Stimulated activated CD4-positive, alpha-beta T cell treated with anti-CD3 and anti-CD28 coated beads, TNF-alpha, amount 100 ng/mL, for 1 hour (primary cell): Measurements from ENCODE around the gene VMP1.

Experiments used
- DNase-seq, 3 donors: peaks; one replicate each; pipeline ENCODE4 v3.0.0-alpha.2; 2020; ENCODE audit warnings: low read depth in 3 of 3, low spot score in 1 of 3

Gene VMP1

DNA sequence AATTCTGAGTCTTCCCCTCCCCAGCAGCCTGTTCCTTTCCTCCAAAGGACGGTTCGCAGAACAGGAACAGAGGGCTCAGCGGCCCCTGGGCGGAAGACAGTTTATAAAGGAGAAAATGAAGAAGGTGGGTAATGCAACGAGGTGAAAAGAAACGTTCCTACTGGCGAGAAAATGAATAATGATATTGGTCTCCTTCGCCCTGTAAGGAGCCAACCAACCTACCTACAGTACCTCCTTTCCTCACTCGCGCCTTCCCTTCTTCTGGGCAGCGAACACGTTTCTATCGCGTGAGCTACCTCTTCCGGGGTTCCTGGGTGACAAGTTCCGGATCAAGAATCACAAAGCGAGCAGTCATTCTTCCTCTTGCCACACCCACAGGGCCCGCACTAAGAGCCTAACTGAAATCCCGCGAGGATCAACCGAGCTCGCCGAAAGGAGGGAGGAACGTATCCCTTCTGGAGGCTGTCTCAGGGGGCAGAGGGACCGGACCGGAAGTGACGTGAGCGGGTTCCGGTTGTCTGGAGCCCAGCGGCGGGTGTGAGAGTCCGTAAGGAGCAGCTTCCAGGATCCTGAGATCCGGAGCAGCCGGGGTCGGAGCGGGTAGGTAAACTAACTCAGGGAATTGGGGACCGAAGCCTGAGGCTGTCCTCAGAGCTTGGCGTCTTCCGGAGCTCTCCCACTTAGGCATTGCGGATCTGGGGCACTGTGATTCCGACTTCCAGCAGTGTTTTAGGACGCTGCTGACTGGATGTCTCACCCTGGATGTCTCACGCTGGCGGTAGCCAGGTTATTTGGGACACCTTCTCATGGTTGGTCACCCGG, at the start of gene VMP1, which contains the start of gene PTRH2:
Gene VMP1, plus strand, starts transcription at position 506 of the 822 bp plus-strand sequence. CDS start 23,793 bp downstream, outside the sequence.
Gene PTRH2, minus strand, starts transcription at position 282 of the 822 bp plus-strand sequence. CDS start 9,452 bp downstream, outside the sequence.
- DNase-seq = peak; percentile 63 to 75 (median 67)

DNA sequence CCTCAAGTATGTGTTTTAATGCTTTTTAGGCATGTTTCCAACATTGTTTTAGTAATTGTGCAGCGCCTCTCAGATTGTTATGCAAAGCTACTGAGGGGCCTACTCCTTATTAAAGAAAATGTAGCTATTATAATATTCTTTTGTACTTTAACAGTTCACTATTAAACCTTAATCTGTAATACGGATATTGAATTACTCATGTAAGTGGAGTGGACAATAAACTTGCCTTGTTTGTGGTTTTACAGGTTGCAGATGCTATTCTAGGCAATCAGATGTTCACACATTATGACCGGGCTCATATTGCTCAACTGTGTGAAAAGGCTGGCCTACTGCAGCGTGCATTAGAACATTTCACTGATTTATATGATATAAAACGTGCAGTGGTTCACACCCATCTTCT, 41.2 kb upstream of the VMP1 start:
- no peak for DNase-seq

DNA sequence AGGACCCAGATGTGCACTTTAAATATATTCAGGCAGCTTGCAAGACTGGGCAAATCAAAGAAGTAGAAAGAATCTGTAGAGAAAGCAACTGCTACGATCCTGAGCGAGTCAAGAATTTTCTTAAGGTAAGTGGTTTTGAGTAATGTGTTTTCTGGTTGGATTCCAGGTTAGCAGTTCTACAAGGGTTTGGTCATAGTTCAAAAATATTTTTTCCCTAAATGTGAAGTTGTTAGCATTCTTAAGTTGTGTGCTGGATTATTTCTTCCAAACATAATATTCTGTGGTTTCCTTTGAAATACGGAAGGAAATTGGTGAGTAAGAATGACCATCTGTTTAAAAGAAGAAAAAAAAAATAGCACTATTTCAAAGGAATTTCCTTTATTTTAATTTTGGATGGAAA, 38.6 kb upstream of the VMP1 start:
- no peak for DNase-seq

DNA sequence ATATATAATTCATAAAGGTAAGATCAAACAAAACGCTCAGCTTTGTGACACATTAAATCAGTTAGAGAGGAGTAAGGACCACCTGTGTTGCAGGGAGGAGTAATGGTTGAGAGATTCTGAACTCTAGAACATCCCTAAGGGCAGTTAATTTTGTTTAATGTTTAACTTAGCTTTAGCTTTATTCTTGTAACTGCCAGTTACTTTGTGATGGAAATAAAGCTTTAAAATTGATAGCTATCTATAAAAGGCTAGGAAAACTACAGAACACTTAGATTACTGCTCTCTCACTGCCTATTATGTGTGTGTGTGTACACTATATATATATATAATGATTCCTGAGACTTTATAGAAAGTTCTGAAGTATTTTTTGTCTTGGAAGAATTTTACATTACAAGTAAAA, 38.0 kb upstream of the VMP1 start:
- DNase-seq = no peak

DNA sequence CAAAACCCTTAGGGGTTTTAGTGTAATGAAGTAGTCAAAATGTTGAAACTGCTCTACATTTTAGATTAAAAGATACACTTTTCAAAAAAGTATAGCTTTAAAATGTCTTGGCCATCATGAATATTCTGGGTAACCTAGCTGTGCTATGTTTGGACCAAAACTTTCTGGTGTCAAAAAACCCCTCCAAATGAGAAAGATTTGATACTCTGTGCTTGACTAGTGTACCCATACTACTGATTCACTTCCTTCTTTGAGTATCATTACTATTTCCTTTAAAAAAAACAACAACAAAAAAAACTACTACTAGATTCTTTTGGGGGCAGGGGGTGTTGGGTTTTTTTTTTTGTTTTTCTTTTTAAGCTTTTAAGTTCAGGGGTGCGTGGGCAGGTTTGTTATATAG, 37.5 kb upstream of the VMP1 start:
- DNase-seq = no peak

DNA sequence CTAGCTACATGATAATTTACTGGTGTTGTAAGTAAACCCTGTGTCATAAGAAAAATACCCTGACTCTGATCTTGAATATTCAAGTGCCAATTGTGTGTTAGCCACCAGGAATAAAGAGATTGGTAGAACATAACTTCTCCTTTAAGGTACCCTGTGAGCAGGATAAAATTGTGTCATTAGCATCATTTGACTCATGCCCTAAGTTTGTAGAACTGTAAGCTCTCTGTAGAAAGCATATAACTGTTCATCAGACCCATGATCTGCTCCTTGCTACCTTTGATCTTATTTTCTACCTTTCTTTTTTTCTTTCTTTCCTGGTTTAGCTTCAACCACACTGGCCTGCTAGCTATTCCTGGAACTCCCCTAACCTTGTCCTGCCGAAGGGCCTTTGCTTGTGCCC, 36.1 kb upstream of the VMP1 start:
- DNase-seq = no peak

DNA sequence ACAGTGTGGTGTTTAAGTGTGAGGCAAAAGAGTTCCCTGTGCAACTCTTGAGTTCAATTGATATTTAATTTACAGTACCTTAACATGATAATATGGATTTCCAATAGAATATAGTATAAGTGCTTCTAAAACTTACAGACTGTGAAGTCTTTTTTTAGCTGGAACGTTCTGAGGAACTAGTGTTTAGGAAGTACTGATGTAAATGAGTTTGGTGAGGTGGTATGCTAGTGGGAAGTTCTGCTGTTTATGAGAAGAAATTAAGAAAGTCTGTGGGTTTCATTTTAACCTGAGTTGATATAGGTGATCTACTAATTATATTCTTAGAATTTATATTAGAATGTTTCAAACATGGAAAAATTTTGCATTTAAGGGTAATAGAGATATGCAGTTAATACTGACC, 32.2 kb upstream of the VMP1 start:
- no peak for DNase-seq

DNA sequence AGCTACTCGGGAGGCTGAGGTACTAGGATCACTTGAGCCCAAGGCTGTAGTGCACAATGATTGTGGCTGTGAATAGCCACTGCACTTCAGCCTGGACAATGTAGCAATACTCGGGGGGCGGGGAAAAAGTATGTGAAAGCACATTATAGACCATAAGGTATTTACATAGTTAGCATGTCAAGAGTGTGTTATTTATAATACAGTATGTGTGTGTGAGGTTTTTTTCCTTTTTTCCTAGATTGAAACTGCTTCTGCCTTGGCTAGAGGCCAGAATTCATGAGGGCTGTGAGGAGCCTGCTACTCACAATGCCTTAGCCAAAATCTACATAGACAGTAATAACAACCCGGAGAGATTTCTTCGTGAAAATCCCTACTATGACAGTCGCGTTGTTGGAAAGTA, 30.7 kb upstream of the VMP1 start:
- DNase-seq = no peak

DNA sequence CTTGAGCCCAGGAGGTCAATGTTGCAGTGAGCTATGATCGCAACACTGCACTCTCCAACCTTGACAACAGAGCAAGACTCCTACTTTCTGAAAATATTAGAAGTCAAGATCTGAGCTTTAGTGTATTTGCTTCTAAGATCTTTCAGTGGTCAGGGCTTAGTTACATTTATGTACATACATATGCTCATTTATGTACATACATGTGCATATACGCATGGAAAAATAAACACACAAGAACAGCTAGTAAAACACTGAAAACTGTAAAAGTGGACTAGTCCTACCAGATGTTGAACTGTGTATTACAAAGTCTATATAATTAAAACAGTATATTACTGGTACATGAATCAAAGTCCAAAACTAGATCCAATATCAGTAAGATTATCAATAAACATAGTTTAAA, 28.5 kb upstream of the VMP1 start:
- DNase-seq = no peak

DNA sequence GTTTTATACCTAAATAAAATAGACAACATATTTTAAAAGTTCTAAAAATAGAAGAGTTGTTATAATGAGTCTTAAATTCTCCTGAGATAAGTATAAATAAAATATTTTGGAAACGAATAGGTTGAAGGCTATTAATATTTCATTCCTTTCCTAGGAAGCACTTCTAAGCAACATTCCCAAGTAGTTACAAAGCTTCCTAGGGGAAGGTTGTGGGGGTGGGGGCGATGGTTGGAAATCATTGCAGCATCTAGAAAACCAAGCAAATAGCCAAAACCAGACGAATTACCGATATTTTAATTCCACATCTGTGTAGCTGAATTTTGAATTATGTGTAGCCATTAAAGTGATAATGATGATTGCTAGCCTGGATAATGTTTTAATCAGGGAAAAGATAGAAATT, 27.1 kb upstream of the VMP1 start:
- DNase-seq = no peak

DNA sequence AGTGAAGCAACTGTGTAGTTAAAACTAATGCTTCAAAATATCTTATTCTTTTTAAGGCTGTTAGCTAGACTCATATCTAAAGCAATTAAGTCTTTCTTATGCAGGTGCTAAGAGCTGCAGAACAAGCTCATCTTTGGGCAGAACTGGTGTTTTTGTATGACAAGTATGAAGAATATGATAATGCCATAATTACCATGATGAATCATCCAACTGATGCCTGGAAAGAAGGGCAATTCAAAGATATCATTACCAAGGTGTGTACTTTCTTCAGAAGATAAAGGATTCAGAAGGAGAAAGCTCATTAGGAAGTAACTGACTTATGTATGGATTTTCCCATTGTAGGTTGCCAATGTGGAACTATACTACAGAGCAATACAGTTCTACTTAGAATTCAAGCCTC, 24.2 kb upstream of the VMP1 start:
- DNase-seq = no peak

DNA sequence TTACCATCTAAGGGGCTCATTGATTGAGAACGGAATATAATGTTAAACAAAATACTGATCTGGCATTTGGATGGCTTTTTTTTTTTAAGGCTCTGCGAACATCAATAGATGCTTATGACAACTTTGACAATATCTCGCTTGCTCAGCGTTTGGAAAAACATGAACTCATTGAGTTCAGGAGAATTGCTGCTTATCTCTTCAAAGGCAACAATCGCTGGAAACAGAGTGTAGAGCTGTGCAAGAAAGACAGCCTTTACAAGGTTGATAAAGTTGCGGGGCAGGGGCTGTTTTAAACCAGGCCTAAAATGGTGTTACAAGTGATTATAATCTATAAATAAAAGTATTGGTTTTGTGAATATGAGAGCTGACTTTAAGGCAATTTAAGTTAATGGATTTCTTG, 22.5 kb upstream of the VMP1 start:
- DNase-seq = no peak

DNA sequence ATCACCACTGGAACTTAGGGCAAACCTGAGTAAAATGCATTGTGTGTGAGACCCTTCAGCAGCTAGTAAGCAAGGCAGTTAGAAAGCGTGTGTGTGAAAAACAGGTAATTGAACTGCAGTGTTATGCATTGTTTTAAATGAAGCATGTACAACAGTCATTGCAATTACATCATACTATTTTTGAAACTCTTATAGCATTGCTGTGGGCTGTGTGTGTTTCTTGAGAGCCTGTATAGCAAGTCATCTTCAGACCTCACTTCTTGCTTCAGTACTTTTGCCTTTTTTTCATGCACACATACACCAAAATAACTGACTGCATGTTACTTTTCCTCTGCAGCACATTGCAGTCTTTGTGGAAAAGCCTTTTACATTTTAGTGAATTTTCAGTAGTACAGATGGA, 19.4 kb upstream of the VMP1 start:
- no peak for DNase-seq

DNA sequence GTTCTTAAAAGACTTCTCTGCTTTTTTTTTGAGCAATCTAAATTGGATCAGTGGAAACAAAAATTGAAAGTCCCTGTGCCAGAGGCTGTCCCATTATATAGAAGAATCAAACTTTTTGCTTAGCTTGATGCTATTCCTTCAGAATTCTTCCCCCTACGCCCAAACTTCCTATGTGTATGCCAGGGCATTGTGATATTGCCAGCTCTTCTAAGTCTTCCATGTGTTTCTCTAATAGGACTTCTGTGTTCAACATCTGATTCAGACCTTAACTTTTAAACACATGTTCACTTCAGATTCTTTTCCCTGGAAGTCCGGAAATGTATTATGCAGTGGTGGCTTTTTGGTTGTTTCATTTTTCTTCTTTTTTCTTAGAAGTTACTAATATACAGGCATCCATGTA, 19.0 kb upstream of the VMP1 start:
- no peak for DNase-seq

DNA sequence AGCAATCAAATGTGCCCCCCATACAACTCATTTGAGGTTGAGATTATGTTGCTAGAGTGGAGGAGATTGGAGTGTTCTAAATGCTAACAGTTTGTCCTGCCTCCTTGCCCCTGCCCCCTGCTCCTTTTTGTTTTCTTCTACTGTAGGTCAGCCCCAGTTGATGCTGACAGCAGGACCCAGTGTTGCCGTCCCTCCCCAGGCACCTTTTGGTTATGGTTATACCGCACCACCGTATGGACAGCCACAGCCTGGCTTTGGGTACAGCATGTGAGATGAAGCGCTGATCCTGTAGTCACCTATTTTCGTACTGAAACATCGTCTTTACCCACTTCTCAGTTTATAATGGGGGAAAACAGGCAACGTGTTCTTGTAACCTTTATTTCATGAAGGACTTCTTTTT, 13.9 kb upstream of the VMP1 start:
- DNase-seq = no peak

DNA sequence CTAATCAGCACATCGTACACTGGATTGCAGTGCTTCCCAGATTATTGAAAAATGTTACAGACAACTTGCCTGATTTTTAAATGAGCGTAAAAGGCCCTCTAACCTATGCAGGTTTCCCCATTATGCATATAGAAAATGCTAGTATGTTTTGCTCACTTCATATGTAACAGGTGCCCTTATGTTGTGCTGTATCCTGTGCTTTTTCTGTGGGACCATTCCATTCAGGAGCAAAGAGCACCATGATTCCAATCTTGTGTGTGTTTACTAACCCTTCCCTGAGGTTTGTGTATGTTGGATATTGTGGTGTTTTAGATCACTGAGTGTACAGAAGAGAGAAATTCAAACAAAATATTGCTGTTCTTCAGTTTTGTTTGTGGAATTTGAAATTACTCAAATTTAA, 13.1 kb upstream of the VMP1 start:
- no peak for DNase-seq

DNA sequence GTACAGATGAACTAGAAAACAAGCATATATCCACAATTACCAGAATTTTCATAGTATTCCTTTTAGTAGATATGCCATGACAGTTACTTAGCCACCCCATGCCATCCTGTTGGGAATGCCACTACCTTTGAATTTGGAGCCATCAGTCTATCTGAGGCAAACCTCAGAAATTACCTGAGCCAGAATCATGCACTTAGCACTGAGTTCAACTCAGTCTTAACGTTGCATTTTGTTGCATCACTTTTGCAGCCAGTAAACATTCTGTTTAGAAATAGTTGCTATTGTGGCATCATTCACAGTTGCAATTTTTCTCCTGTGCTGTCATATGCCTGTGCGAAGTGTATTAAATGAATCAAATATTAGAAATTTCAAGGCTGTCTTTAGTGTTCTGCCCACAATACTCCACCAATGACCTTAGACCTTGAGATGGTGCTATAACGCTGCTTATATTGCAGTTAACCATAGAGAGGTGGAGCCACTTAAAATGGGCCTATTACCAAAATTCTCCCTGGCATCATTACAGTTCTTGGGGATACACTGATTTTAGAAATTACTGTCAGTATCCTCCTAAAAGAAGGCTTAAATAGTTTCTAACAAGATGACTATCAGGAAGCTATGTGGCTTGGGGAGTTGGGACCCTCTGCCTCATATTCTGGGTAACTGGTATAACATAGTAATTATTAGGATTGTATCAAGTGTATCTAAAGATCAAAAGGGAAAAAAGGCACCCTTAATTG, 11.3 kb upstream of the VMP1 start:
- DNase-seq = no peak

DNA sequence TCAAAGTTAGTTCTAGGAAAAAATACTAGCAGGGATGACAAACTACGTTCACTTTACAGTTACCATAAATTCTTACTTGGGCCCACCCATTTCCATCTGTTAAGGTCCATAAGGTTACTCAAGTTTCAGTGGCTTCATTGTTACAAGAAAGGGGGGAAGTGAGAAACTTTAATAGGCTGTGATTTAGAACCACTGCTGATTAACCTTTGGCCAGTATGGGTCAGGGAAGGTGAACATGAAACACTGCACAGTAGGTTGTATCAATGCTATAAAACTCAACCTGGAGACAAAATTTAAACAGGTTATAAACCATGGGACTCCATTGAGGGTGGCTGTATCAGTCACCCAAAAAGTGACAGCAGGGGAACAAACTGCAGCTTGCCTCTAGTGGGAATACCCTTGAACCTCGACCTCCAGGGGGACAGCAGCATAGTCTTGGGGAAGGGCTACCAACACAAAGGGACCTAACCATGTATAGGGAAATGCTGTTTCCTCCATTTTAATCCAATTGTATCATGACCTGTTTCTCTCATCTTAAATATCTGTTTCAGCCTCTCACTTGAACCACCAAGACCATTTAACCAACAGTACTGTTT, 10.7 kb upstream of the VMP1 start:
- DNase-seq = no peak

DNA sequence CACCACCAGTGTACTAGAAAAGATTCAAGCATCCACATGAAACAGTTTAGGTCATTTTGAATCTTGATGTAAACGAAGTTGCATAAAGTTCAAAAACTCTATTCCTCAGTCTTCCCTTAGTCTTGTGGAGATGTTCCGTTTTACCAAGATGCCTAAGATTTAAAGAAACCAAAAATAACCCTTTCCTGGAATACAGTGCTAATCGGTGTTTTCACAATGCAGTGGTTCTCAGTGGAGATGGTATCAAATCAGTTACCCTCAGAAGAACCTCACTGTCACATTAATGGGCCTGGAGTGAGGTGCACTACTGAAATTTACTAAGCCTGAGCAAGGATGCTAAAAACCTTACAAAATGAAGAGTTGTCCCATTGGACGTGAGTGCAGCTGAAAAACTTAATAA, 9.3 kb upstream of the VMP1 start:
- DNase-seq = no peak

DNA sequence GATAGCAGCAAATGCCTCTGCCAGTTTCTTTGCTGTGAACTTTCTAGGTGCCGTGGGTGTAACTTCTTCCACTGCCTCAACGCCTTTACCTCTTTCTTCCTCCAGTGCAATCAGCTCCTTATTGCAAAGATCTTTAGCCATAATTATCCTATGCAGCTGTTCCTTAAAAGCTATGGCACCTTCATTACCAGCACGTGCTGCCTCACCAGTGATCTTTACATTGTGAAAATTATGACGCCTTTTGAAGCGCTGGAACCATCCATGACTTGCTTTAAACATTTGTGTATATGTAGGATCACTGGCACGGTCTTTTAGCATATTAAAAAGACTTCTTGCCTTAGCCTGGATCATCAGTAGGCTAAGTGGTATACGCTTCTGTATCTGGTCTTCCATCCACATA, 8.2 kb upstream of the VMP1 start:
- DNase-seq = no peak

DNA sequence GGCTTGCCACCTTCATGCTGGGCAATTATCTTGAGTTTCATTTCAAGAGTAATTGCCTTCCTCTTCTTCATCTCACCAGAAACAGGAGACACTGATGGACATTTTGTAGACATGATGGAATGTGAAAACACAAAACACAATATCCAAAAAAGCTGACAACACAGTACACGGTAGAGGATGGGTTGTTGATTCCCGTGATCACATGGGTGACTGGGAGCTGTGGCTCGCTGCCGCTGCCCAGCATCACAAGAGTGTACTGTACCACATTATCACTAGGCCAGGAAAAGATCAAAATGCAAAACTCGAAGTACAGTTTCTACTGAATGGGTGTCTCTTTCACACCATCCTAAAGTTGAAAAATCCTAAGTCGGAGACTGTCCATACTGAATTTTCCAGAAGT, 7.7 kb upstream of the VMP1 start:
- DNase-seq = no peak

DNA sequence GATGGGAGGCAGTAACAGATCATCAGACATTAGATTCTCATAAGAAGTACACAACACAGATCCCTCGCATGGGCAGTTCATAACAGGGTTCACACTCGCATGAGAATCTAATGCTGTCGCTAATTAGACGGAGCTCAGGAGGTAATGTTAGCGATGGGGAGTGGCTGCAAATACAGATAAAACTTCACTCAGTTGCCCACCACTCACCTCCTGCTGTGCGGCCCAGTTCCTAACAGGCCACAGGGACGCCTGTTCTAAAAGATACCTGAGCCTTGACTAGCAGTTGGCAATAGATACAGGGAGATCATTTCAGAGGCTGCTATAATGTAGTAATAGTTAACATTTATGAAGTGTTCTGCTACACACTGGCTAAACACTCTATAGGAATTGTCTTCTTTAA, 5.2 kb upstream of the VMP1 start:
- DNase-seq = no peak
